Activated naive CD4-positive, alpha-beta T cell treated with Interleukin-2 at 50 U/mL for 16 hours (primary cell): Measurements from ENCODE around the gene MIB1.
"Not testable (repeated sequence)": the region's sequence is repeated elsewhere in the genome, so short reads cannot be mapped to it uniquely, and the experiment has no call there.

Source experiments
- DNase-seq: peaks from one replicate; pipeline ENCODE4 v3.0.0-alpha.2; 2020

Gene MIB1

DNA sequence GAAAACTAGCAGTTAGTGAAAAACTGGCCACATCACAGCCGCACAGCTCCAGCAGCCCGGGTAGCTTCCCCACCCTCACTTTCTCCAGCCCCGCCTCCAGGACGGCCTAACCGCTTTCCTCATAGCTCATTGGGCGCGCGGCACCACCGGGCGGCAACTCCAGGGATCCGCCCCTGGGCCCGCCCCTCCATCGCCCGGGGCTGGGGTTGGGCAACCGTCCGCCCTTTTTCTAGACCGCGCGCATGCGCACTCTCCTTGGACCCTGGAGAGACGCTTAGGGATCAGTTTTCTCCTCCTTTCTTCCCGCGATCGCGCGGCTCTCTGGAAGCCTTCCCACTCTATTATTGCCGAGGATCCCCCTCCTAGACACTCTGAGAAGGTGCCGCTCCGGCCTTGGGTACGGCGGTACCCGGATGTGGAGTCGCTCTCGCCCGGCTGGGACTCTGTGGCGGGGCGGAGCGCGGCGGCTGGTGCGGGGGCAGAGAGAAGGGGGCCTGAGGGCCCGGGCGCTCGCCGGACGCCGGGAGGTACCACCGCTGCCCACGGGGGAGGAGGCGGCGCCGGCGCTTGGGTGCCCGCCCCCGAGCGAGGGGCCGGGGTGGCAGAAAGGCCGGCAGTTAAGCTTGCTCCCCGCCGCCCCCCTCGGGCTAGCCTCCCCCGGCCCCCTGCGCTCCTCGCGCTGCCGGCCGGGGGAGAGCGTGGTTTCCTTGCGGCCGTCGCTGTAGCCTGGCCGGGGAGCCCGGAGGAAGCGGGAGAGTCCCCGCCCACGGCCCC is at the start of gene MIB1:
Gene MIB1, plus strand, starts transcription at position 255 of the 774 bp plus-strand sequence. CDS start 792 bp downstream, outside the sequence.
- peak; percentile 99 for DNase-seq

DNA sequence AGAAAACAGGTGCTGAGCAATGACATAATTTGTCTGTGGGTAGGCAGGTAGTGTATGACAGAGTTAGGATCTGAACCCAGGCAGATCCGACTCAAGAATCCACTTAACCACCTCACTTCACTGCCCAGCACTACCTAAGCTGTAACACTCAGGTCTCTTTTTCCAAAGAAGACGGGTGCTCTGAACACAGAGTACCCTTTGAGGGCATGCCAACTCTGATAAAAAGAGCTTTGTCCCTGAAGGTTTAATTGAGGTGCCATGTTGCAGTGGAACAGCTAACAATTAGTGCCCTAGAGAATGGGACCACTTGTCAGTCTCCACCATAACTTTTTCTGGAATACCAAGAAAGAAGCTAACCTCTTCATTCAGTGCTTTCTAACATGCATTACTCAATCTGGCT is 47.3 kb upstream of the MIB1 start:
- no peak for DNase-seq

- no peak for DNase-seq
These were observed 40.0 kb upstream of the MIB1 start for GRCh38 chr18:21700528-21701075.

DNA sequence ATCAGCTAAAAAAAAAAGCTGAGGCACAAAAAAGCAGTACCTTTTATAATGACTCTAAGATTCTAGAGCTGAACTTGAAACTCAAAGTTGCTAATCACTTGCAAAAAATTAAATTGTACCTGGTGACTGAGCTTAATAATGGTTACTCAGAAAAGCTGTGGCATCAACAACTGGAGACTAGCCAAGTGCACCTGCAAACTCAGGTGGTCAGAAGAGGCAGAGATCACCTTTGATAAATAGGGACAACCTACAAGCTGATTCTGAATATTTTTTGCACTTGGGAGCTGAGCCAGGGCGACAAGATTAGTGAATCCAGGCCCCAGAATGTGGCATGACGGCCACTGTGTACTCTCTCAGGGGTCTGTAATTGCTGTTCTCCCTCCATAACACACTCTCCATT is 39.0 kb upstream of the MIB1 start:
- no peak for DNase-seq

- no peak for DNase-seq
These were observed 38.0 kb upstream of the MIB1 start for GRCh38 chr18:21702602-21703001.

GRCh38 chr18:21703241-21703820 is 37.3 kb upstream of the MIB1 start:
- DNase-seq, result peak; percentile 21

DNA sequence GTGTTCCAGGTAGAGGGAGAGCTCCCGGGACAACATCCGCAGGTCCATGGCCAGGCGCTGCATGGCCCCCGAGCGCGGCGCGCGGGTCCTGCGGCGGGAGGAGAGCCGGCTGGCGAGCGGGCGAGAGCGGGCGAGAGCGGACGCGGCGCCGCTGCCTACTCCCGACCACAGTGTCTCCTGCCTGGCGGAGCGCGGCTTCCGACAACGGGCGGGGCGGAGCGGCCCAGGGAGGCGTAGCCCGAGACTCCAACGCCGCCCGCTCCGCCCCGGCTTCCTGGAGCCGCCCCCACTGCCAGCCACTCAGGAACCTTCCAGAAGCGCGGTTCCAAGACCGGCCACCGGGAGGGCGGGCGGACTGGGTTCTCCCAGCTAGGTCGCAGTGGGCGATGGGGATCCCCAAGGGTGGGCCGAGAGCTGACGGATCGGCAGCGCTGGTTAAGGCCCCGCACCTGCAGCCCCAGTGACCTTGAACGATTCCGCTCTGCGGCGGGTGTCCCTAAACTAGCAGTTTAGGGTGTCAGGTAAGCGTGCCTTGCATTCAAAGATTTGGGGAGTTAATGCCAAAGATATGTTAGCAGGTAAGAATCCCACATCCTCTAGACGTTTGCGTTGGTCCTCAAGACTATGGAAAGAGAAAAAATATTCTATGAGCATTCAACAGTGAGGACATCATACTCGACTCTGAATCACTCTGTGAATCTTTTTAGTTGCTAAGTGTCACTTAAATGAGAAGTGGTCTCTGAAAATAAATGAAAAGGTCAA is 35.8 kb upstream of the MIB1 start, which contains the start of gene ABHD3:
Gene ABHD3, minus strand, starts transcription at position 172 of the 762 bp plus-strand sequence. Its CDS starts 109 bp downstream, at position 63.
- DNase-seq, result peak; percentile 94

DNA sequence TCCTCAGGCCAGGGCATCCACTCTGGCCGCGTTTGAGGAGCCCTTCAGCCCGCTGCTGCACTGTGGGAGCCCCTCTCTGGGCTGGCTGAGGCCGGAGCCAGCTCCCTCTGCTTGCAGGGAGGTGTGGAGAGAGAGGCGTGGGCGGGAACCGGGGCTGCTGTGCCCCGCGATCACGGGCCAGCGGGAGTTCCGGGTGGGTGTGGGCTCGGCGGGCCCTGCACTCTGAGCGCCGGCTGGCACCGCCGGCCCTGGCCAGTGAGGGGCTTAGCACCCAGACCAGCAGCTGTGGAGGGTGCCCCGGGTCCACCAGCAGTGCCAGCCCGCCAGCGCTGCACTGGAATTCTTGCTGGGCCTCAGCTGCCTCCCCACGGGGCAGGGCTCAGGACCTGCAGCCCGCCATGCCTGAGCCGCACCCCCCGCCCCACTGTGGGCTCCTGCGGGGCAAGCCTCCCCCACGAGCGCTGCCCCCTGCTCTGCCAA is 34.2 kb upstream of the MIB1 start:
- no peak for DNase-seq

DNA sequence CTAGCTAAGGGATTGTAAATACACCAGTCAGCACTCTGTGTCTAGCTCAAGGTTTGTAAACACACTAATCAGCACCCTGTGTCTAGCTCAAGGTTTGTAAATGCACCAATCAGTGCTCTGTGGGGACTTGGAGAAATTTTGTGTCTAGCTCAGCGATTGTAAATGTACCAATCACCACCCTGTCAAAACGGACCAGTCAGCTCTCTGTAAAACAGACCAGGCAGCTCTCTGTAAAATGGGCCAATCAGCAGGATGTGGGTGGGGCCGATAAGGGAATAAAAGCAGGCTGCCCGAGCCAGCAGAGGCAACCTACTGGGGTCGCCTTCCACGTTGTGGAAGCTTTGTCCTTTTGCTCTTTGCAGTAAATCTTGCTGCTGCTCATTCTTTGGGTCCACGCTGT is 33.5 kb upstream of the MIB1 start:
- not testable (repeated sequence) for DNase-seq

GRCh38 chr18:21714474-21714873 is 26.1 kb upstream of the MIB1 start:
- no peak for DNase-seq

DNA sequence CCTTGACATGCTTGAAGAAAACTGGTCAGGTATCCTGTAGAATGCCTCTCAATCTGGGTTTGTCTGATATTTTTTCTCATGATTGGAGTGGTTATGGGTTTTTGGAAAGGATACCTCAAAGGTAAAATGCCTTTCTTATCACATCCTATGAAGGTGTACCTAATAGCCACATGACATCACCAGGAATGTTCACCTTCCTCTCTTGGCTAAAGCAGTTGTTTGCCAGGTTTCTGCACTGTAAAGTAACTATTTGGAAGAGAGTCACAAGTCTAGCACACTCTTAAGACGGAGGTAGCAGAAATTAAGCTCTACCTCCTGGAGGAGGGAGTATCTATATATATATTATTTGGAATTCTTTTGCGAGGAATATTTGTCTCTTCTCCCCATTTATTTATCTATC is 17.9 kb upstream of the MIB1 start:
- DNase-seq, result no peak

- no peak for DNase-seq
These were observed 15.4 kb upstream of the MIB1 start for GRCh38 chr18:21725201-21725600.

- DNase-seq, result no peak
These were observed 12.9 kb upstream of the MIB1 start for GRCh38 chr18:21727702-21728101.

- no peak for DNase-seq
These were observed 7.6 kb upstream of the MIB1 start for GRCh38 chr18:21733011-21733410.

- DNase-seq, result peak; percentile 71
These were observed 5.1 kb upstream of the MIB1 start for GRCh38 chr18:21735452-21736015.

DNA sequence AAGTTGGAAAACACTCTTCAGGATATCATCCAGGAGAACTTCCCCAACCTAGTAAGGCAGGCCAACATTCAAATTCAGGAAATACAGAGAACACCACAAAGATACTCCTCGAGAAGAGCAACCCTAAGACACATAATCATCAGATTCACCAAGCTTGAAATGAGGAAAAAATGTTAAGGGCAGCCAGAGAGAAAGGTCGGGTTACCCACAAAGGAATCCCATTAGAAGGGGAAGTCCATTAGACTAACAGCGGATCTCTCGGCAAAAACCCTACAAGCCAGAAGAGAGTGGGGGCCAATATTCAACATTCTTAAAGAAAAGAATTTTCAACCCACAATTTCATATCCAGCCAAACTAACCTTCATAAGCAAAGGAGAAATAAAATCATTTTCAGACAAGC is 3.7 kb upstream of the MIB1 start:
- not testable (repeated sequence) for DNase-seq

DNA sequence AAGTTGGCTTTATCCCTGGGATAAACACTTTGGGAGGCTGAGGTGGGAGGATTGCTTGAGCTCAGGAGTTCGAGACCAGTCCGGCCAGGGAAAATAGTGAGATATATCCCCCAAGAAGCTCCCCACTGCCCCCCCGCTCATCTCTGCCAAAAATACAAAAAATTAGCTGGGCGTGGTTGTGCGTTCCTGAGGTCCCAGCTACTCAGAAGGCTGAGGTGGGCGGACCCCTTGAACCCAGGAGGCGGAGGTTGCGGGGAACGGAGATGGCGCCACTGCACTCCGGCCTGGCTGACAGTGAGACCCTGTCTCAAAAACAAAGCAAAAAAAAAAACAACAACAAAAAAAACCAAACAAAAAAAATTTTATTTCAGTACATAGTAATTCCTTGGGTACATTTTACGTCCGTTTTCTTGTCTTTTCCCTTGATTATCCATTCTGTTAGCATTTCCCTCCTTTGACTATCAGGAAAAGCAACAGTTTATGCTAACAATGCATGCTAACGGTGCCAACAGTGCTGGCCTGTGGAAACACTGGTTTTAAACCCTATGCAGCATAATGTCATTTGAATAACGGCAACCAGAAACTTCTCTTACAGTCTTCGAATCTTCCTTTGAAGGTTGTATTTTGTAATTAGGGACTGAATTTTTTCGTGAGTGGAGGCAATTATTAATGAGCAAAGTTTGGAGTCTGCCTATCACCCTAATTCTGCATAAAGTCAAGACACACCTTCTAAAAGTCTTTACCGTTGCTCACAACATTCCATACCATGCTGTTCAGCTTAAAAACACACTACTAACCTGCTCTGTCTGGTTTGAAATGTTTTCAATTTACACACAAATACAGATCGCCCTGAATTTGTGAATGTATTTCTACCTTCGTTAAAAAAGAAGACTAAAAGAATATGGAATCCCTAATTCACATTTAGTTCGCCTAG is 721 bp upstream of the MIB1 start:
- DNase-seq, result no peak

GRCh38 chr18:21741312-21741561 is 645 bp downstream of the MIB1 start:
- no peak for DNase-seq

DNA sequence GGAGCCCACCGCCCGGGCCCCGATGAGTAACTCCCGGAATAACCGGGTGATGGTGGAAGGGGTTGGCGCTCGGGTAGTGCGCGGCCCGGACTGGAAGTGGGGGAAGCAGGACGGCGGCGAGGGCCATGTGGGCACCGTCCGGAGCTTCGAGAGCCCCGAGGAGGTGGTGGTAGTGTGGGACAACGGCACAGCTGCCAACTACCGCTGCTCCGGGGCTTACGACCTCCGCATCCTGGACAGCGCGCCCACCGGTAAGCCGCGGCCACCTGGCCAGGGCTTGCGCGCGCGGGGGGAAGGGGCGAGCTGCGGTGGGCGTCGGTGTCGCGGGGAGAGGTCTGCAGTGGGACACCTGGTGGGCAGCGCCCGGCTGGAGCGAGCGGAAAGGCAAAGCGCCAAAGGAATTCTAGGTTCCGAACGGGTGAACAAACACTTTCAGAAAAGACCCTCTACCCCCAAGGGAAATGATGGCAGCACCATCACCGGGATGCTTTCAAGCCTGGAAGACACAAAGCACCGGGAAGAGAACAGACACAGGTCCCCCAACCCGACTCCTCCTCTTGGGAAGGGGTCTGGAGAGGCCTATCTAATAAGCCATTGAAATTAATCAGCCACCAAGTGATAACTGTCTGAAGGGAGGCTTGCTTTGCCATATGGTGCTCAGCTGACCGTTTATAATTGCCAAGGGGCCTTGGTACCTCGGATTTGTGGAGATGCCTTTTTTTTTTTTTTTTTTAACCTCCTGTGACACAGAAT is 1.1 kb downstream of the MIB1 start:
- DNase-seq, result peak; percentile 29

DNA sequence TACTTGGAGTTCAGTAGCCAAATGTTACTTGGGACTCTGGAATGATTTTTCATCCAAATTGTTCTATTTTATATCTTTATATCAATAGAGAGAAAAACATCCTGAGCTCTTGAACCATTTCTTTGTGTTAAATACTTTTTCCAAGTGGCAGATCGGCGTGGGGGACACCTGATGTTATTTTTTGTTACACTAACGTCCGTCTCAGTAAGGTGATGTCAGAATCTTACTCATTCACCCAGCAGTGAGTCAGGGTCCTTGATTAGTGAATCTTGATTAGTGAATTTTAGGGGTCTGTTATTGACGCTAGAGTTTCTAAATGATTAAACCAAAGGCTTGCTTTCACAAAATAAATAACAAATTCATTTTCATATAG is 1.7 kb downstream of the MIB1 start:
- no peak for DNase-seq

- no peak for DNase-seq
These were observed 2.7 kb downstream of the MIB1 start for GRCh38 chr18:21743166-21743832.
